Nucleus accumbens (tissue), 56 donors: ENCODE data around the gene VPS51.
A peak's percentile ranks its signal among the peaks of the same experiment; 100 is the strongest.

ENCODE experiments used
- DNase-seq, 56 donors: peaks; one replicate each; lab custom pipeline; 2025; lab: John Stamatoyannopoulos, UW

VPS51 gene

GRCh38 chr11:65071907-65072630, 23.9 kb upstream of the VPS51 start:
- no peak for DNase-seq

GRCh38 chr11:65072631-65072966, 23.4 kb upstream of the VPS51 start:
- DNase-seq: no peak

- DNase-seq: no peak
Measured at GRCh38 chr11:65077451-65077850, 18.6 kb upstream of the VPS51 start.

GRCh38 chr11:65078151-65078550, 17.9 kb upstream of the VPS51 start:
- DNase-seq: no peak

- no peak for DNase-seq
Measured at GRCh38 chr11:65078786-65079342, 17.1 kb upstream of the VPS51 start.

GRCh38 chr11:65083134-65083833, 12.7 kb upstream of the VPS51 start:
- DNase-seq: no peak

GRCh38 chr11:65083834-65084597, 12.0 kb upstream of the VPS51 start, which contains the start of the genes CDCA5 and ZFPL1:
Gene CDCA5 (minus strand): TSS chr11:65084040. CDS start chr11:65083978, 62 bp downstream.
Gene ZFPL1 (plus strand): TSS chr11:65084222. CDS start chr11:65084699, 477 bp downstream.
- peak; percentile 43 to 98 (median 92) for DNase-seq

GRCh38 chr11:65084598-65085375, 11.2 kb upstream of the VPS51 start:
- no peak for DNase-seq

- DNase-seq: no peak
Measured at GRCh38 chr11:65085446-65085845, 10.6 kb upstream of the VPS51 start.

- no peak for DNase-seq
Measured at GRCh38 chr11:65086809-65087208, 9.2 kb upstream of the VPS51 start.

GRCh38 chr11:65087216-65087615, 8.8 kb upstream of the VPS51 start:
- DNase-seq: no peak

GRCh38 chr11:65087827-65088226, 8.2 kb upstream of the VPS51 start:
- no peak for DNase-seq

GRCh38 chr11:65089621-65090020, 6.4 kb upstream of the VPS51 start:
- DNase-seq: no peak

- peak in 34 of 56 donors; percentile 5 to 73 (median 36) for DNase-seq
Measured at GRCh38 chr11:65090628-65091027, 5.4 kb upstream of the VPS51 start.

GRCh38 chr11:65095427-65095826, 587 bp upstream of the VPS51 start:
- DNase-seq: no peak

- peak in 1 of 56 donors; percentile 51 for DNase-seq
Measured at GRCh38 chr11:65096926-65097325, 912 bp downstream of the VPS51 start.

GRCh38 chr11:65100674-65101350, 4.8 kb downstream of the VPS51 start:
- DNase-seq: no peak

GRCh38 chr11:65102142-65103095, 6.4 kb downstream of the VPS51 start:
- peak in 31 of 56 donors; percentile 9 to 68 (median 36) for DNase-seq
